Ecto neural progenitor cell (in vitro differentiated cells): Measurements from ENCODE around the gene PCNP.
"Not testable (repeated sequence)": the region's sequence is repeated elsewhere in the genome, so short reads cannot be mapped to it uniquely, and the experiment has no call there.

Source experiments
- DNase-seq: peaks from one replicate; pipeline ENCODE4 v3.0.0-alpha.2; 2018; ENCODE audit warnings: low spot score

The PCNP gene

DNA sequence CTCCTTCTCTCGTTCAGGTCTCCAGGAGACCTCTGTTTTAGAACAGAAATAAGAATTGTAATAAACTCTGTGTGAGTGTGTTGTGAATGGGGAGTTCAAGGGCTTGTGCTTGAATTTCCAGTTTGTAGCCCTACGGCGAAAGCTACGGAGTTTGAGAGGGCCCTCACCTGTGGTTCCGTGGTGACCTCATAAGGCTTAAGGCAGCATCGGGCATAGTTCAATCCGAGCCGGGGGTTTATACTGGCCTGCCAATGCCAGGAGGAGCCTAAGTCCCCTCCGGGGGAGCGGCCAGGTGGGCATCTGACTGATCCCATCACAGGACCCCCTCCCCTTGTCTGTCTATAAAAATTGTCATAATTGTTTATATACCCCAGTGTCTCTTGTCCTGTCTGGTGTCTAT, 59.2 kb downstream of the PCNP start:
- DNase-seq = no peak

DNA sequence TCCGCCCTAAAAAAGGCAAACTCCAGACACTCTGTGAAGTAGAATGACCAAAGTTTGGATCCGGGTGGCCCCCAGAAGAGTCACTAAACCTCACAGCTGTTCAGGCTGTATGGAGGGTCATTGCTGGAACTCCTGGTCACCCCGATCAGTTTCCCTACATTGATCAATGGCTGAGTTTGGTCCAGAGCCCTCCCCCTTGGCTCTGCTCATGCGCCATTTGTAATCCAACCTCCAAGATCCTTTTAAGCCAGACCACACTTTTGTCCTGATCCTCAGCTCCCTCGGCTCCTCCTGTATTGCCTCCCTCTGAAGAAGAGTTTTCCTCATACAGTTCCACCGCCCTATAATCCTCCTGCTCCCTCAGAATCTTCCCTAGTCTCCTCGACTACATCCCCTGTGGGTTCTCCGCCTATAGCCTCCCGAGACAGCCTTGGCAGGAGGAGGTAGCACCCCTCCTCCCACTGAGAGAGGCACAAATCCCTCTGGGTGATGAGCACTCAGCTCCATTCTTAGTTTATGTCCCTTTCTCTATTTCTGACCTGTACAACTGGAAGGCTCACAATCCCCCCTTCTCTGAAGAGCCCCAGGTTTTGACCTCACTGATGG, 60.7 kb downstream of the PCNP start:
- DNase-seq = no peak

DNA sequence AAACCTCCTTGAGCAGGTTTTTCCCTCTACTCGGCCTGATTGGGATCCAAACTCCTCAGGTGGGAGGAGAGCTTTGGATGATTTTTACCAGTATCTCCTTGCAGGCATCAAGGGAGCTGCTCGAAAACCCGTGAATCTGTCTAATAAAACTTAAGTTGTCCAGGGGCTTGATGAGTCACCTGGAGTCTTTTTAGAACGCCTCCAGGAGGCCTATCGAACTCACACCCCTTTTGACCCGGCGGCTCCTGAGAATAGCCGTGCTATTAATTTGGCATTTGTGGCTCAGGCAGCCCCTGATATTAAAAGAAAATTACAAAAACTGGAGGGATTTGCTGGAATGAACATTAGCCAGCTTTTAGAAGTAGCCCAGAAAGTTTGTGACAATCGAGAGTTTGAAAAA, 61.4 kb downstream of the PCNP start:
- DNase-seq = no peak

DNA sequence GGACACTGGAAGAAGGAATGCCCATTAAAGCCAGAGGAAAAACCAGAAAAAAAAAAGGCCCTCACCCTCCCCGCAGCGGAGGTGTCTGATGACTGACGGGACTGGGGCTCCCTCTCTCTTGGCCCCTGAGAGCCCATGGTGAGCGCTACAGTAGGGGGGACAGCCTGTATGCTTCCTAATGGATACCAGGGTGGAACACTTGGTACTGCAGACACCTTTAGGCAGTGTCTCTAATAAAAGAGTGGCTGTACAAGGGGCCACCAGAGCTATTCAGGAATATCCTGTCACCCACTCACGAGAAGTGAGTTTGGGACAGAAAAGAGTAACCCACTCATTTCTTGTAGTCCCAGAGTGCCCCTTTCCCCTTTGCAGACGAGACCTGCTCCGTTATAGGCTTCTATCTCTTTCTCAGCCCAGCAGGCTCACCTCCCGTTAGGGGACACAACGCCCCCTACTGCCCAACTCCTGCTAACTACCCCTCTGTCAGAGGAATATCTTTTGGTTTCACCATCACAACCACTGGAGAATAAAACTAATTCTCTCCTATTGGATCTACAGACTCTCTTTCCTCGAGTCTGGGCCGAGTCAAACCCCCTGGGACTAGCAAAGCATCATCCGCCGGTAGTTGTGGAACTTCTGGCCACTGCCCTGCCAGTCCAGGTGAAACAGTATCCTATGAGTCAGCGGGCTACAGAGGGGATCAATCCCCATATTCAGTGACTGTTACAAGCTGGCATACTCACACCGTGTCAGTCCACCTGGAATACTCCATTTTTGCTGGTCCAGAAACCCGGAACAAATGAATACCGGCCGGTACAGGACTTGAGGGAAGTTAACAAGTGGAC, 62.2 kb downstream of the PCNP start:
- peak; percentile 71 for DNase-seq

DNA sequence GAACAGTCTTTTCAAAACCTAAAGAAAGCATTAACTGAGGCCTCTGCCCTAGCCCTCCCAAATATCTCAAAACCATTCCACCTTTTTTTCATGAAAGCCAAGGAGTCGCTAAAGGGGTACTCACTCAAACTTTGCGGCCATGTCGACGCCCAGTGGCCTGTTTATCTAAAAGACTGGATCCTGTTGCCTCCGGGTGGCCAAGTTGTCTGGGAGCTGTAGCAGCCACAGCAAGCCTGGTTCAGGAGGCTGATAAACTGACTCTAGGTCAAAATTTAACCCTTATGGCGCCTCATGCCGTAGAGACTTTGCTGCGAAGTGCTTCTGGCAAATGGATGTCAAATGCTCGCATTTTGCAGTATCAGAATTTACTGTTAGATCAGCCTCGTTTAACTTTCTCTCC, 63.5 kb downstream of the PCNP start:
- no peak for DNase-seq

DNA sequence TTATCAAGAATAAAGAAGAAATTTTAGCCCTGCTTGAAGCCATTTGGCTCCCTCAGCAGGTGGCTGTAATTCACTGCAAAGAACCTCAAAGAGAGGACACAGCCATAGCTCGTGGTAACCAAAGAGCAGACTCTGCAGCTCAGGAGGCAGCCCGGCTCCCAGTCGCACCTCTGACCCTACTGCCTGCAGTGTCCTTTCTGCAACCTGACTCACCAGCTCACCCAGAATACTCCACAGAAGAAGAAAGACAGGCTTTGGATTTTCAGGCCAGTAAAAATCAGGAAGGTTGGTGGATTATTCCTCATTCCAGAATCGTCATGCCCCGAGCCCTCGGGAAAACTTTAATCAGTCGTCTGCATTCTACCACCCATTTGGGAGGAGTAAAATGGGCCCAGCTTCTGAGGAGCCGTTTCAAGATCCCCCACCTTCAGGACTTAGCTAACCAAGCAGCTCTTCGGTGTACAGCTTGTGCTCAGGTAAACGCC, 64.3 kb downstream of the PCNP start:
- no peak for DNase-seq

DNA sequence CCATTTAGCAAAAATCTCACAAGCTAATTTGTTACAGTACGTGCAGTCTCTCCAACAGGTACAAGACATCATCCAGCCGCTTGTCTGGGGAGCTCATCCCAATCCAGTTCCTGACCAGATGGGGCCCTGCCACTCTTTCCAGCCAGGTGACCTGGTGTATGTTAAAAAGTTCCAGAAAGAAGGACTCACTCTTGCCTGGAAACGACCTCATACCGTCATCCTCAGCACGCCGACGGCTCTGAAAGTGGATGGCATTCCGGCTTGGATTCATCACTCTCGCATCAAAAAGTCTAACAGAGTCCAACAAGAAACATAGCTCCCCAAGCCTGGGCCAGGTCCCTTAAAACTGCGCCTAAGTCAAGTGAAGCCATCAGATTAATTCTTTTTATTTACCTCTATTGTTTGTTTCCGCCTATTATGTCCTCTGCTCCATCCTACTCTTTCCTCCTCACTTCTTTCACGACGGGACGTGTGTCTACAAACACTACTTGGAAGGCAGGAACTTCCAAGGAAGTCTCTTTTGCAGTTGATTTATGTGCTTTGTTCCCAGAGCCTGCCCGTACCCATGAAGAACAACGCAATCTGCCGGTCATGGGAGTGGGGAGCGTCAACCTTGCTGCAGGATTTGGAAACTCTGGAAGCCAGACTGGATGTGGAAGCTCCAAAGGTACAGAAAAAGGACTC, 65.4 kb downstream of the PCNP start:
- no peak for DNase-seq

DNA sequence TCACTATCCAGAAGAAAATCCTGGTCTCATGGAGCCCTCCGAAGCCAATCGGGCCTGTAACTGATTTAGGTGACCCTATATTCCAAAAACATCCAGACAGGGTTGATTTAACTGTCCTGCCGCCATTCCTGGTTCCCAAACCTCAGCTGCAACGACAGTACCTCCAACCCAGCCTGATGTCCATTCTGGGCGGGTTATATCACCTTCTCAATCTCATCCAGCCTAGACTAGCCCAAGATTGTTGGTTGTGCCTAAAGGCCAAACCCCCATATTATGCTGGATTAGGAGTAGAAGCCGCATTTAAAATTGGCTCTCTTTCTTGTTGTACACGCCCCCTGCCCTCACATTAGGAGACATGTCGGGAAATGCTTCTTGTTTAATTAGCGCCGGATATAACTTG, 66.3 kb downstream of the PCNP start:
- no peak for DNase-seq

DNA sequence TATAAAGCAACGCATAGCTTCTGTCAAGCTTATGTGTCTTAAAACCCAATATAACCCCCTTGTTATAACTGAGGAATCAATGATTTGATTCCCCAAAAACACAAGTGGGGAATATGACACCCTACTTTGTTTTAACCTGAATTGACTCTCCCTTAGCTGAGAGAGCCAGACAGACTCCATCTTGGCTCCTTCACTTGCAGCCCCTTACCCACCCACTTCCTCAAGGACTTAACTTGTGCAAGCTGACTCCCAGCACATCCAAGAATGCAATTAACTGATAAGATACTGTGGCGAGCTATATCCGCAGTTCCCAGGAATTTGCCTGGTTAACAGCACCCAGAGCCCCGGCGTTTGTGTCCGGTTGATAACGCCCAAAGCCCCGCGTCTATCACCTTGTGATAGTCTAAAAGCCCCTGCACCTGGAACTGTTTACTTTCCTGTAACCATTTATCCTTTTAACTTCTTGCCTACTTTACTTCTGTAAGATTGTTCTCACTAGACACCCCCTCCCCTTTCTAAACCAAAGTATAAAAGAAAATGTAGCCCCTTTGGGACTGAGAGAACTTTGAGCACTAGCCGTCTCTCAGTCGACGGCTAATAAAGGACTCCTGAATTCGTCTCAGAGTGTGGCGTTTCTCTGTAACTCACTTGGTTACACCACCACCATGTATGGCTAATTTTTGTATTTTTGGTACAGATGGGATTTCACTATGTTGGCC, 67.6 kb downstream of the PCNP start:
- not testable (repeated sequence) for DNase-seq

DNA sequence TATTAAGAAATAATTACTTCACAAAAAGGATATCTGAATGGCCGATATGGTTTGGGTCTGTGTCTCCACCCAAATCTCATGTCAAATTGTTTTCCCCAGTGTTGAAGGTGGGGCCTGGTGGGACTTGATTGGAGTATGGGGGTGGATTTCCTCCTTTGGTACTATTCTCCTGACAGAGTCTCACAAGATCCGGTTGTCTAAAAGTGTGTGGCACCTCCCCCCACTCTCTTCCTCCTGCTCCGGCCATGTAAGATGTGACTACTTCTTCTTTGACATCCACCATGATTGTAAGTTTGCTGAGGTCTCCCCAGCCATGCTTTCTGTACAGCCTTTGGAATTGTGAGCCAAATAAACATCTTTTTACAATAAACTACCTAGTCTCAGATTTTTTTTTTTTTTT, 68.5 kb downstream of the PCNP start:
- no peak for DNase-seq

DNA sequence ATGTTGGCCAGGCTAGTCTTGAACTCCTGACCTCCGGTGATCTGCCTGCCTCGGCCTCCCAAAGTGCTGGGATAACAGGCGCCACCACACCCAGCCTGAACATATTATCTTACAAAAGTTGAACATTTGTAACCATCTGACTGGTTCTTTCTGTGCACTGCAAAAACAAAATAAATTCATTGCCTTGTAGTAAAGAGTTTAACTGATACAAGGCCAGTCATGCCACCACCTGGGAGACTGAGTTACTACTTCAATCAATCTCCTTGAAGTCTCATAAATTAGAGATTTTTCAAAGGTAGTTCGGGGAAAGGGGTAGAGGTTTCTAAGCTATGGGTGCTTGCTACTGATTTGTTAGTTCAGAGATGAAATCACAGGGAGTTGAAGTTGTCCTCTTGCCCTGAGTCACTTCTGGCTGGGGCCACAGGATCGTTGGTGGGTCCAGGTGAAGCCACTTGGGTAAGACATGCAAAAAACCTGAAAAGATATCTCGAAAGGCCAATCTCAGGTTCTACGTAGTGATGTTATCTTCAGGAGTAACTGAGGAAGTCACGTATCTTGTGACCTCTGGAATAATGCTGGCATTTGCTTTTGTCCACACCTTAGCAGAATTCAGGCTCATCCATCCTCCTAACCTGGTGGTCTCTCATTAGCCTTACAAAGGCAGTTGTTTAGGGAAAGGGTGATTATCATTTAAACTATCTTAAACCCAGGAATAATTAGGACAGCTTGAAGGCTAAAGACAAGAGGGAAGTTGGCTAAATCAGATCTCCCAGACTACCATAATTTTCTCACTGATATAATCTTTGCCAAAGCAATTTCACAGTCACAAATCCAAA, 69.2 kb downstream of the PCNP start:
- no peak for DNase-seq
